ENCODE results near the gene DMXL2. TPM values are rescaled to one million over a fixed set of nuclear protein-coding genes. Genes with fewer than 3 reads are reported as not detected.

DMXL2 gene
- total and polyA plus RNA-seq, 9 of the 15 experiments (the other 6 are each of a cell fraction or from before 2014, with no cell fraction given): 9.3 to 57.7 (median 30.7) TPM

- TF ChIP-seq ZNF592 (IDR thresholded peaks at IDR 0.05): peak; percentile 60; the same call in 1 of the 2 replicates
- no peak for TF ChIP-seq STAG1 (CRISPR knock-in tag; IDR thresholded peaks at IDR 0.05; ENCODE audit: borderline replicate concordance)
- no peak for TF ChIP-seq TRIM28 (IDR thresholded peaks at IDR 0.05)
- peak in 1 of 2 experiments; percentile 52; a peak in 1 of 3 replicates for TF ChIP-seq CBX3 (IDR thresholded peaks at IDR 0.05; ENCODE audit: borderline replicate concordance in 1 of 2, low read length in 2 of 2)
- no peak for TF ChIP-seq ZNF407 (IDR thresholded peaks at IDR 0.05; ENCODE audit: low read depth)
- TF ChIP-seq CCNT2 (IDR thresholded peaks at IDR 0.05; ENCODE audit: borderline replicate concordance, extremely low read depth, insufficient read length, low read depth, low read length): peak; percentile 78
- TF ChIP-seq ELF2 (CRISPR knock-in tag; IDR thresholded peaks at IDR 0.05): no peak
- TF ChIP-seq PURB (CRISPR knock-in tag; IDR thresholded peaks at IDR 0.05; ENCODE audit: low read depth): no peak
- TF ChIP-seq THAP12 (CRISPR knock-in tag; IDR thresholded peaks at IDR 0.05): no peak
- TF ChIP-seq ERF (CRISPR knock-in tag; IDR thresholded peaks at IDR 0.05): no peak
These were observed 29.6 kb upstream of the DMXL2 start (continued) for GRCh38 chr15:51652084-51652668.
